Measurements from ENCODE around the gene ZNF853. TPM values are rescaled to one million over a fixed set of nuclear protein-coding genes. Genes with fewer than 3 reads are reported as not detected.

Gene ZNF853
- total RNA-seq, 1 experiment from 2014 or later = 1.4 TPM

DNA sequence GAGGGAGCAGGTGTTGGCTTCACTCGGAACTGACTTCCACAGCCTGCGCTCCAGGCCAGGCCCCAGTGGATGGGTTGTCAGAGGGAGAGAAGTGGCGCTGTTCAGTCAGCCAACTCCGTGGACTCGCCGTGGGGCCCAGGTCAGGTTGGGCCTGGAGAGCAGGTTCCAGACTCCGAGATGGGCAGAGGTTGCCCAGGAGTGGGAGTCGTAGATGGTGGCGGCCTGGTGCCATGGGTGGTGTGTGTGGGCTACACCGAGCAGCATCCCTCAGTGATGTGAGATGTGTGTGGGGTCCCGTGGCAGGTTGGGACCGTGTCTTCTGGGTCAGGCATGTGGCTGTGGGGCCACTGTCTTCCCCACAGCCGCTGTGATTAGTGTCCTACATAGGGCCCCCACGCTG is 32.1 kb downstream of the ZNF853 start:
- Histone ChIP-seq H3K27ac (ENCODE audit: low read length) (no peak overlapping the region), H3K4me3 (ENCODE audit: low read depth in 2 of 2, low read length in 2 of 2) (no peak overlapping the region), H3K4me1 (ENCODE audit: control insufficient read depth, insufficient read depth, low read length) (no peaks in the 10 kb centered on the region), H3K9me3 (ENCODE audit: control insufficient read depth, insufficient read depth, low read depth, low read length) (no peaks in the 10 kb centered on the region; the same call in 1 of the 2 replicates), H3K36me3 (ENCODE audit: control insufficient read depth, insufficient read depth, low read length) (no peaks in the 10 kb centered on the region; the same call in 1 of the 2 replicates), H3K27me3 (ENCODE audit: control insufficient read depth, insufficient read depth, low read length) (no peaks in the 10 kb centered on the region)
- TF ChIP-seq TCF7L2 (IDR thresholded peaks at IDR 0.05; ENCODE audit: low read depth, low read length) = no peak
- TF ChIP-seq, protein P1, sequence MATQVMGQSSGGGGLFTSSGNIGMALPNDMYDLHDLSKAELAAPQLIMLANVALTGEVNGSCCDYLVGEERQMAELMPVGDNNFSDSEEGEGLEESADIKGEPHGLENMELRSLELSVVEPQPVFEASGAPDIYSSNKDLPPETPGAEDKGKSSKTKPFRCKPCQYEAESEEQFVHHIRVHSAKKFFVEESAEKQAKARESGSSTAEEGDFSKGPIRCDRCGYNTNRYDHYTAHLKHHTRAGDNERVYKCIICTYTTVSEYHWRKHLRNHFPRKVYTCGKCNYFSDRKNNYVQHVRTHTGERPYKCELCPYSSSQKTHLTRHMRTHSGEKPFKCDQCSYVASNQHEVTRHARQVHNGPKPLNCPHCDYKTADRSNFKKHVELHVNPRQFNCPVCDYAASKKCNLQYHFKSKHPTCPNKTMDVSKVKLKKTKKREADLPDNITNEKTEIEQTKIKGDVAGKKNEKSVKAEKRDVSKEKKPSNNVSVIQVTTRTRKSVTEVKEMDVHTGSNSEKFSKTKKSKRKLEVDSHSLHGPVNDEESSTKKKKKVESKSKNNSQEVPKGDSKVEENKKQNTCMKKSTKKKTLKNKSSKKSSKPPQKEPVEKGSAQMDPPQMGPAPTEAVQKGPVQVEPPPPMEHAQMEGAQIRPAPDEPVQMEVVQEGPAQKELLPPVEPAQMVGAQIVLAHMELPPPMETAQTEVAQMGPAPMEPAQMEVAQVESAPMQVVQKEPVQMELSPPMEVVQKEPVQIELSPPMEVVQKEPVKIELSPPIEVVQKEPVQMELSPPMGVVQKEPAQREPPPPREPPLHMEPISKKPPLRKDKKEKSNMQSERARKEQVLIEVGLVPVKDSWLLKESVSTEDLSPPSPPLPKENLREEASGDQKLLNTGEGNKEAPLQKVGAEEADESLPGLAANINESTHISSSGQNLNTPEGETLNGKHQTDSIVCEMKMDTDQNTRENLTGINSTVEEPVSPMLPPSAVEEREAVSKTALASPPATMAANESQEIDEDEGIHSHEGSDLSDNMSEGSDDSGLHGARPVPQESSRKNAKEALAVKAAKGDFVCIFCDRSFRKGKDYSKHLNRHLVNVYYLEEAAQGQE (IDR thresholded peaks at IDR 0.05; ENCODE audit: insufficient read depth in 1 of 2, low read depth in 2 of 2, low read length in 1 of 2) = no peak
- TF ChIP-seq, protein P2, sequence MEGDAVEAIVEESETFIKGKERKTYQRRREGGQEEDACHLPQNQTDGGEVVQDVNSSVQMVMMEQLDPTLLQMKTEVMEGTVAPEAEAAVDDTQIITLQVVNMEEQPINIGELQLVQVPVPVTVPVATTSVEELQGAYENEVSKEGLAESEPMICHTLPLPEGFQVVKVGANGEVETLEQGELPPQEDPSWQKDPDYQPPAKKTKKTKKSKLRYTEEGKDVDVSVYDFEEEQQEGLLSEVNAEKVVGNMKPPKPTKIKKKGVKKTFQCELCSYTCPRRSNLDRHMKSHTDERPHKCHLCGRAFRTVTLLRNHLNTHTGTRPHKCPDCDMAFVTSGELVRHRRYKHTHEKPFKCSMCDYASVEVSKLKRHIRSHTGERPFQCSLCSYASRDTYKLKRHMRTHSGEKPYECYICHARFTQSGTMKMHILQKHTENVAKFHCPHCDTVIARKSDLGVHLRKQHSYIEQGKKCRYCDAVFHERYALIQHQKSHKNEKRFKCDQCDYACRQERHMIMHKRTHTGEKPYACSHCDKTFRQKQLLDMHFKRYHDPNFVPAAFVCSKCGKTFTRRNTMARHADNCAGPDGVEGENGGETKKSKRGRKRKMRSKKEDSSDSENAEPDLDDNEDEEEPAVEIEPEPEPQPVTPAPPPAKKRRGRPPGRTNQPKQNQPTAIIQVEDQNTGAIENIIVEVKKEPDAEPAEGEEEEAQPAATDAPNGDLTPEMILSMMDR (IDR thresholded peaks at IDR 0.05) = no peak
- TF ChIP-seq SIN3A (IDR thresholded peaks at IDR 0.05; ENCODE audit: borderline replicate concordance, insufficient read depth, low read depth, low read length) = no peak
- TF ChIP-seq POLR2AphosphoS5 (IDR thresholded peaks at IDR 0.05; ENCODE audit: low read depth, low read length) = no peak
- CTCF ChIA-PET = no interaction called here
- intact Hi-C loops (cut with micrococcal nuclease; ENCODE audit: unreplicated experiment) (no loop called here), in situ Hi-C loops (cut with HindIII; ENCODE audit: low pct_unique_long_range_greater_than_20kb, low sequenced_read_pairs) (no loop called here)
- DNase-seq (ENCODE audit: low read depth, low spot score) = no peak
- POLR2A ChIA-PET = no interaction called here
- no peak for ATAC-seq
- no TSS peak for BruUV-seq (replicated peaks)

DNA sequence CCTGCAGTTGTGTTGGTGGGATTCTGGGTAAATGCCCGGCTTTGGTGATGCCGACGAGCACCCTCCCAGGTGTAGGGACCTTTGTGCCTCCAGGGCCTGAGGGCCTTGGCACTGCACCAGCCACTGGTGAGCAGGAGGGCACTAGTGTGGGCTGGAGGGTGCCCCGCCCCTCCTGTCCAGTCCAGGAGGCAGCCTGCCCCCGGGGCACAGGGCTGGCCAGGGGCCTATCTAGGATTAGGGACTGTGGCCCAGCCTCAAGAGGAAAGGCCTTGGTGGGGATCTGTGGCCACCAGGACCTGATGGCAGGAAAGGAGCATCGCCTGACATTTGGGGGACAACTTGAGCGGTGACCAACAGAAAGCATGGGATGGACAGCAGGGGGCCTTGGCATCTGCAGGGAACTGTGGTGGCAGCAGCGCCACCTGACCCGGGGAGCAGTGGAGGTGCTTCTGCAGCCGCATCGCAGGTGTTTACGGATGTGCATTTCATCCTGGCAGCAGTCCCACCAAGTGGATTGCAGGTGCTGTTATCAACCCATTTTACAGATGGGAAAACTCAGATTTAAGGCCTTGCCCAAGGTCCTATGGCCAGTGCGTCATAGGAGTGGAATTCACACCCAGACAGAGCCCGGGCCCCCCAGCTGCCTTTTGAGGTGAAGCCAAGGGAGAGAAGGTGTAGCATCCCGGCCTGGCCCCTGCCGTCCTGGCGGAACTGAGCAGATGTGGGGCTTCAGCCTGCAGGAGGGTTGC is 32.8 kb downstream of the ZNF853 start:
- TF ChIP-seq, protein P2 (IDR thresholded peaks at IDR 0.05) = no peak
- TF ChIP-seq SIN3A (IDR thresholded peaks at IDR 0.05; ENCODE audit: borderline replicate concordance, insufficient read depth, low read depth, low read length) (no peak), POLR2AphosphoS5 (IDR thresholded peaks at IDR 0.05; ENCODE audit: low read depth, low read length) (no peak), TCF7L2 (IDR thresholded peaks at IDR 0.05; ENCODE audit: low read depth, low read length) (no peak)
- TF ChIP-seq, protein P1 (IDR thresholded peaks at IDR 0.05; ENCODE audit: insufficient read depth in 1 of 2, low read depth in 2 of 2, low read length in 1 of 2) = no peak

More for the DNA sequence above, 32.8 kb downstream of the ZNF853 start:
- no peak for ATAC-seq
- Histone ChIP-seq H3K4me1 (ENCODE audit: control insufficient read depth, insufficient read depth, low read length) (no peaks in the 10 kb centered on the region), H3K9me3 (ENCODE audit: control insufficient read depth, insufficient read depth, low read depth, low read length) (no peaks in the 10 kb centered on the region; the same call in 1 of the 2 replicates), H3K36me3 (ENCODE audit: control insufficient read depth, insufficient read depth, low read length) (no peaks in the 10 kb centered on the region; the same call in 1 of the 2 replicates), H3K27me3 (ENCODE audit: control insufficient read depth, insufficient read depth, low read length) (no peaks in the 10 kb centered on the region), H3K27ac (ENCODE audit: low read length) (no peak overlapping the region), H3K4me3 (ENCODE audit: low read depth in 2 of 2, low read length in 2 of 2) (no peak overlapping the region)
- BruUV-seq (replicated peaks) = no TSS peak
- in situ Hi-C loops (cut with HindIII; ENCODE audit: low pct_unique_long_range_greater_than_20kb, low sequenced_read_pairs) = no loop called here
- ChIA-PET POLR2A (no interaction called here), CTCF (no interaction called here)
- no peak for DNase-seq (ENCODE audit: low read depth, low spot score)
- intact Hi-C loops (cut with micrococcal nuclease; ENCODE audit: unreplicated experiment) = no loop called here
